ACHN (cell line): ENCODE data around the gene CD226.
"Not testable (repeated sequence)": the region's sequence is repeated elsewhere in the genome, so short reads cannot be mapped to it uniquely, and the experiment has no call there.

Source experiments
- DNase-seq: peaks from one replicate; pipeline ENCODE4 v3.0.0-alpha.2; 2015
- in situ Hi-C: cut with HindIII; loops from 2 replicates; pipeline ENCODE4 v1.10.0; 2017; ENCODE audit warnings: low sequenced_read_pairs, low pct_ligation_motif_present, low pct_unique_long_range_greater_than_20kb

Gene CD226

DNA sequence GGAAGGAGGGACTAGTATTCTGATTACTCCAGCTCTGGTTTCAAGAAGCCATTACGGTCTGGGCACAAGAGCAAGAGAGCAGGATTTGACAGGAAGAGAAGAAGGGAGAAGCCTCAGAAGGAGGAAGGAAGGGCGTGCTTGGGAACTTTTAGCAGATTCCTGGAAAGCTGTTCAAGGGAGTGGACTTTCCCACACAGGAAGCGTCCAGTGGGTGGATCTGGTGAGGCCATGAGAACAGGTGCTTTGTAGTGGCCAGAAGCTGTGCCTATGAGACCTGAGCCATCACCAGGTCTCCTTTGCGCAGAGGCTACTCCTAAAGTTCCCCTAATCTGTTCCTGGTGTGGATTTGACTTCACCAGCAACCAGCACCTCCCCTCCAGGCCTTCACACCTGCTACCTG, 62.3 kb downstream of the CD226 start:
- no peak for DNase-seq
- in situ Hi-C loops = no loop called here

DNA sequence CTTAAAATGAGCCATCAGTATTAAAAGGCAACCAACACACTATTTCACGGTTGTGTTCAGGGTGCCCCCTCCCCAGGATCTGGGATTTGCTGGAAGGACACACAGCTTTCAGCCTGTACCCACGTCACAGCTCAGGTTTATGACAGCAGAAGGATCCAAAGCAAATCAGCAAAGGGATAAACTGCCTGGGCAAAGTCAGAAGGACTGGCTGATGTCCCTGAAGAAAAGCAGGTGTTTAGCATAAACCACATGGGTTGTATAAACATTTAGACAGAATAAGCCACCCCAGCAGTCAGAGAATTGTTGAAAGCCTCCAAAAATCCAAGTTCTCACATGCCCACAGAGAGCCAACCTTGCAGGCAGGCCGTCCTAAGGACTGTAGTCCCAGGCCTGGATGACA, 63.9 kb downstream of the CD226 start:
- no peak for DNase-seq
- in situ Hi-C loops = no loop called here

DNA sequence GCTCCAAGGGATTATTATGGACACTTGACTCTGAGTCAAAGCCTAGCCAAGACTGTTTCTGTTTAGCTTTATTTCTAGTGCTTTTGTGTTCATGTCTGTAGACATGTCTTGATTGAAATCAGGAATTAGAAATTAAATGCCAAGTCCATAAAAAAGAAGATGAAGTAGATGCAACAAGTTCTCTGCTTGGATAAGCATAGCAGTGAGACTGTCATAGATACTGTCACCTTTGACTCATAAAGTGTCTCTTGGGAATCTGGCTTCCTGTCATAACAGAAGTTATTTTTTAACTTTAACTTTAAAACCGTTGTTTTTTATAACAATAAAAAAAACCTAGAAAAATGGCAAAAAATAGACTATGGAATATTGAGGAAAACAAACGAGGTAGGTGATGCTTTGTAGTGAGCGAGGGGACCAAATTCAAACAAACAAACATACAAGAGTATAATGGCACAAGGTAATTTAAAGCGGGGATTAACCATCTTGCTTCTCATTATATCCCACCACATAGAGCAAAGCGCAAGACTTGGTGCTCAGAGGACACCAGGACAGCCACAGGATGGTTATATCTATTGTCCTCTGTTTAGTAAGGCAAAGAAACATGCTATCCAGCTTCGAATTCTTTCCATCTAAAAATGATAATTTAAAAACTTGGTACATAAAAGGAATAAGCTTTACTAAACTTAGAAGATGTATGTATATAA, 64.6 kb downstream of the CD226 start:
- DNase-seq = peak; percentile 0
- in situ Hi-C loops = no loop called here

DNA sequence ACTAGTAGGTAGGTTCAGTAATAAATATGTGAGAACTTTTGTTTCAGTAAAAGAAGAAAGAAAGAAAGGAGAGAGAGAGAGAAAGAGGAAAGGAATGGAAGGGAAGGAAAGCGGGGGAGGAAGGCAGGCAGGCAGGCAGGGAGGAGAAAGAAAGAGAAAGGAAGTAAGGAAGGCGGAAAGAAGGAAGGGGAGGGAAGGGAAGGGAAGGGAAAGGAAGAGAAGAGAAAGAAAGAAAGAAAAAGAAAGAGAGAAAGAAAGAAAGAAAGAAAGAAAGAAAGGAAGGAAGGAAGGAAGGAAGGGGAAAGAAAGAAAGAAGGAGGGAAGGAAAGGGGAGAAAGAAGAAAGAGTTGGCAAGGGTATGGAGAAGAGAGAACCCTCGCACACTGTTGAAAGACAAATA, 67.6 kb downstream of the CD226 start:
- no peak for DNase-seq
- in situ Hi-C loops = no loop called here

DNA sequence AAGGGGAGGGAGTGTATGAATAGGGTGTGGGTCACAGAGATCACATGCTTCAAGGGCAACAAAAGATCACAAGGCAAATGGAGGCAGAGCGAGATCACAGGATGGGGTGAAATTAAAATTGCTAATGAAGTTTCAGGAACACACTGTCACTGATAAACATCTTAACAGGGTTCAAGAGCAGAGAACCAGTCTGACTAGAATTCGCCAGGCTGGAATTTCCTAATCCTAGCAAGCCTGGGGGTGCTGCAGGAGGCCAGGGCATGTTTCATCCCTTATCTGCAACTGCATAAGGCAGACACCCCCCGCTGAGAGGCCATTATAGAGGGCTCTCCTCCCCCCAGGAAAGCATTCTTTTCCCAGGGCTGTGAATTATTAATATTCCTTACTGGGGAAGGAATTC, 68.6 kb downstream of the CD226 start:
- DNase-seq, in situ Hi-C loops: not testable (repeated sequence)

- in situ Hi-C loops = no loop called here
- DNase-seq = no peak
Measured at GRCh38 chr18:69878213-69878933, 69.3 kb downstream of the CD226 start.

DNA sequence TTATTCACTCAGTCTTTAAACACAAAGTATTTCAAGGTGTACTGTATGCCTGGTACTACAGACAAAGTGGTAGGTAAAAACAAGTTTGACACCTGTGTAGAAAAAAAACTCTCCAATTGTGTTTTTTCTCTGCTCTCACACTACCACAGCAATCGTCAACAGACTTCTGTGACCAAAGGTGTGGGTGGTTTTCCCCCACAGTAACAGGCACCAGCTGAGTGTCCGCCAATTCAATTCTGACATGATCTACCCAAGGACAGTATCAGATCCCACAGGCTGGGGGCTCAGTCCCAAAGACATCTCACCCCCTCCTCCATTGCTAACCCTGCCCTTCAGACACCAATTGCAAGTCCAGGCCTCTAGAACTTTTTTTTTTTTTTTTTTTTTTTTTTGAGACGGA, 71.2 kb downstream of the CD226 start:
- no peak for DNase-seq
- in situ Hi-C loops = no loop called here

- in situ Hi-C loops = no loop called here
- DNase-seq = no peak
Measured at GRCh38 chr18:69874058-69874457, 73.6 kb downstream of the CD226 start.

DNA sequence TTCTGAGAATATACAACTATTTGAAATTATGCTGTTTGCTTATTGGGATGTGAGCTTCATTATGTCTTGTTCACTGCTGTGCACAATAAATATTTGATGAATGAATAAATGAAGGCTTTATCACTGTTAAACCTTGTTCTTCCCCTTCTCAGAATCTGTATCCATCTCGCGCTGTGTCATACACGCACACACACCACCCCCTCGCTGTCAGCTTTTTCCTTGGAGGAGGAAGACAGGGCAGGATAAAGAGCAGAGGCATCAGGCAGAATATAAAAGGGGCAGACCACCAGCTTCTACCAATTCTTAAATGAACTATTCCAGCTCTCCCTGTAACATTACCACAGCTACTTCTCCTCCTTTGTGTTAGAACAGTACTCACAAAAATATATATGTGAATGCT, 75.0 kb downstream of the CD226 start:
- in situ Hi-C loops = no loop called here
- DNase-seq = no peak

DNA sequence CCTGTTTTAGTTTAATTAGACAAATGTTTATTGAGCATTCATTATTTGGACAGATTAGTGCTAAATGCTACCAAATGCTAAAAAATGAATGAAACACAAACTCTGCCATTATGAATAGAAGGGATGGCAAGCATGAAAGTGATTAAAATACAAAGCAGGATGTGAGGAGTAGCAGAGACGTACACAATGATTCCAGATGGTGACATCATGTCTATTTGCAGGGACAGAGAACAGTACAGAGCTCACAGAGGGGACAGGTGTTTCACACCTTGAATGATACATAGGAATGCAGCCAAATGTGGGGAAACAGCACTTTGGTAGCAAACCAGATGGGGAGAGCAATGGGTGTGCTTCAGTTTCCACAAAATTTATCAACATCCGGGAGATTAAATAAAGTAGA, 76.3 kb downstream of the CD226 start:
- DNase-seq = no peak
- in situ Hi-C loops = no loop called here

- no peak for DNase-seq
- in situ Hi-C loops = no loop called here
Measured at GRCh38 chr18:69870736-69871135, 76.9 kb downstream of the CD226 start.

- no peak for DNase-seq
- in situ Hi-C loops = no loop called here
Measured at GRCh38 chr18:69866212-69866611, 81.5 kb downstream of the CD226 start.

DNA sequence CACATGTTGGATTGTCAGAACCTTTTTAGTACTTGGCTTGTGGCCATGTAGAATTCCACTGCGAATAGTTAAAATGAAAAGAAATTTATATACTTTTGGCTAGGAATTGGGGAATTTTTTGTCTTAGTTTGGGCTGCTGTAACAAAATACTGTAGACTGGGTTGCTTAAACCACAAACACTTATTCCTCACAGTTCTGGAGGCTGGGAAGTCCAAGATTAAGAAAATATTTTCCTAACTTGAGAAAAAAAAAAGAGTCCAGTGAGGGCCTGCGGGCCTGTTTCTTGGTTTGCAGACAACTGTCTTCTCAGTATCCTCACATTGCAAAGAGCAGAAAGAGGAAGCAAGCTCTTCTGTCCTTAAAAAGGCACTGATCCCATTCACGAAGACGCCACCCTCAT, 81.9 kb downstream of the CD226 start:
- no peak for DNase-seq
- in situ Hi-C loops = no loop called here

DNA sequence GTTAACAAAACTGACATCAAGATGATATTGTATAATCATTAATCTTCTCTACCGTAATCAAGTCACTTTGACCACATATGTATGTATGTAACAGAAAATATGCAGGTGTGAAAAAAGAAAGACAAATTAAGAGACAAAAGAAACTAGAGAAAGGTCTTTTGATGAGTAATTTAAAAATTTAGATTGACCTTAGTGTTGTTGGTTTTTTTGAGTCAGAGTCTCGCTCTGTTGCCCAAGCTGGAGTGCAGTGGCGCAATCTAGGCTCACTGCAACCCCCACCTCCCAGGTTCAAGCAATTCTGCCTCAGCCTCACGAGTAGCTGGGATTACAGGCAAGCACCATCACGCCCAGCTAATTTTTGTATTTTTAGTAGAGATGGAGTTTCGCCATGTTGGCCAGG, 82.9 kb downstream of the CD226 start:
- DNase-seq, in situ Hi-C loops: not testable (repeated sequence)

GRCh38 chr18:69858897-69859296, 88.8 kb downstream of the CD226 start:
- DNase-seq = no peak

GRCh38 chr18:69854455-69854854, 93.2 kb downstream of the CD226 start:
- DNase-seq = no peak
- in situ Hi-C loops = no loop called here

More at GRCh38 chr18:69858897-69859296, 88.8 kb downstream of the CD226 start:
- in situ Hi-C loops = no loop called here

DNA sequence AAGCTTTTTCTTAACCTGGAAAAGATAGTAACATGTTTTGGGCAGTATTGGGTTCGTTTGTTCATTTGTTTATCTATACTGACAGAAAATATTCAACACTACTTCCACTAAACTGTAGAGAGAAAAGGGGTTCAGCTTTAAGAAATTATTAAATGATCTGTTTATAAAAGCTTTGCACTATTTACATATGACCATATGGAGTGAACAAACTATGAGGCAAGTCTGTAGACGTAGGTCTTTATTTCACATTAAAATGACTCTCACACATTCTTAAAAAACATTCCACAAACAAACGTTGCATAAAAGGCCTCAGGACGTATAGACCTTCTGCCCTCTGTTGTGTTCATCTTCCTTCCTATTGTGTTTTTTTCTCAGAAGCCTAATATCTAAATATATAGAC, 94.6 kb downstream of the CD226 start:
- in situ Hi-C loops = no loop called here
- no peak for DNase-seq

GRCh38 chr18:69845593-69846506, 101.8 kb downstream of the CD226 start:
- in situ Hi-C loops = no loop called here
- no peak for DNase-seq

DNA sequence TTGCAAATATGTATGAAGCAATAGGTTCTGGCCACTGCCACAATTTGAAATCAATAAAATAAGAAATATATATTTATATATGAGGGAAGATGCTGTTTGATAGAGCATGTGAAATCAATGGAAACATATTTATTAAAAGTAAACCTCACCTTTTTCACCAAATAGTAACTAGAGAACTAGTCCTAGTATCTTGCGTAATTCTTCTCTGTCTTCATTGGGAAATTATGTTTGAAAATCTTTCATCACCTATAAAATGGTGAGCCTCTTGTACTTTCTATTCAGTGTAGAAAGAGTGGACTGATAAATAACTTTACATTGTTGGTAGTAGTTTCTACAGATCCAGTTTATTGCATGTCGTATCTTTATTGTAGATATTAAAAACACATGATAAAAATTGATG, 103.0 kb downstream of the CD226 start:
- in situ Hi-C loops = no loop called here
- no peak for DNase-seq
